ENCODE measurements around the gene FUT9. TPM values are rescaled to one million over a fixed set of nuclear protein-coding genes. Genes with fewer than 3 reads are reported as not detected.

Gene FUT9
- total and polyA plus RNA-seq, 11 donors: 0.02 TPM; not detected in 10

DNA sequence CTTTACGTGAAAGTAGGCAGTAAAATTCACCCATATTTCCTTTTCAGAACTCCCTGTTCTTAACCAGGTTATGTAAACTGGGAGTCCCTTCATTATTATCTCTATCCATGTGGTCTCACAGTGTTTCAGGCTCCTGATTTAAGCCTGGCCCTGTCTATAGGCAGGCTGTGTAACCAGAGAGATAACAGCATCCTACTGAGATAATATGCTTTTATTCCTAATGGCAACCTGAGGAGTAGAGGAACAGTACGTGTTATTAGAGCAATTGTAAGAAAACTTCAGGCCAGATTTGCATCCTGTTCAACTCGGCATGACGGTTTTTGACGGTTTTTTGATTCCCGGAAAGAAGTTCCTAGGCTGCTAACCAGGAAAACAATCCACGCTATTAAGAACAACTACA is 16.9 kb downstream of the FUT9 start:
- intact Hi-C loops (cut with DNase I): no loop called here
- Histone ChIP-seq H3K27me3 (no peaks in the 10 kb centered on the region), H3K27ac (no peak overlapping the region), H3K36me3 (no peaks in the 10 kb centered on the region), H3K4me1 (no peaks in the 10 kb centered on the region), H3K4me3 (no peak overlapping the region), H3K9me3 (no peaks in the 10 kb centered on the region)
- 51 to 71% (median 59%) methylated on average over 7 of the region's 7 CpGs for WGBS, 4 donors
- DNase-seq (no peak), ATAC-seq (no peak)
- no peak for TF ChIP-seq POLR2A (IDR thresholded peaks at IDR 0.05)
- TF ChIP-seq, protein P1, sequence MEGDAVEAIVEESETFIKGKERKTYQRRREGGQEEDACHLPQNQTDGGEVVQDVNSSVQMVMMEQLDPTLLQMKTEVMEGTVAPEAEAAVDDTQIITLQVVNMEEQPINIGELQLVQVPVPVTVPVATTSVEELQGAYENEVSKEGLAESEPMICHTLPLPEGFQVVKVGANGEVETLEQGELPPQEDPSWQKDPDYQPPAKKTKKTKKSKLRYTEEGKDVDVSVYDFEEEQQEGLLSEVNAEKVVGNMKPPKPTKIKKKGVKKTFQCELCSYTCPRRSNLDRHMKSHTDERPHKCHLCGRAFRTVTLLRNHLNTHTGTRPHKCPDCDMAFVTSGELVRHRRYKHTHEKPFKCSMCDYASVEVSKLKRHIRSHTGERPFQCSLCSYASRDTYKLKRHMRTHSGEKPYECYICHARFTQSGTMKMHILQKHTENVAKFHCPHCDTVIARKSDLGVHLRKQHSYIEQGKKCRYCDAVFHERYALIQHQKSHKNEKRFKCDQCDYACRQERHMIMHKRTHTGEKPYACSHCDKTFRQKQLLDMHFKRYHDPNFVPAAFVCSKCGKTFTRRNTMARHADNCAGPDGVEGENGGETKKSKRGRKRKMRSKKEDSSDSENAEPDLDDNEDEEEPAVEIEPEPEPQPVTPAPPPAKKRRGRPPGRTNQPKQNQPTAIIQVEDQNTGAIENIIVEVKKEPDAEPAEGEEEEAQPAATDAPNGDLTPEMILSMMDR (IDR thresholded peaks at IDR 0.05): no peak

DNA sequence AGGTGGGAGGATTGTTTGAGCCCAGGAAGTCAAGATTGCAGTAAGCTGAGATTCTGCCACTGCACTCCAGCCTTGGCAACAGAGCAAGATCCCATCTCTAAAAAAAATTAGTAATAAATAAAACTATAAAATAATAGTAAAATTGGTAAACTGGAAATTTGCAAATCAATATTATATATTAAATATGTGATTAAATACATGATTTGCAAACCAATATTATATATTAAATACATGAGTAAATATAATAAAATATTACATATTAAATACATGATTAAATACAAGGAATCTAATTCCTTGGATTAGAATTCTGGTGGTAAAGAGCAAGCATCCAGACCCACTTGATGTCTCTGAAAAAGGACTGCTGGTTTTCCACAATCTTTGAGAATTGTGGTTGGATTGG is 35.8 kb downstream of the FUT9 start:
- H3K36me3 ChIP-seq: no peaks in the 10 kb centered on the region
- intact Hi-C loops (cut with DNase I): no loop called here
- H3K4me1 ChIP-seq: no peaks in the 10 kb centered on the region
- TF ChIP-seq, protein P1 (IDR thresholded peaks at IDR 0.05): no peak
- TF ChIP-seq POLR2A (IDR thresholded peaks at IDR 0.05): no peak
- no peaks in the 10 kb centered on the region for H3K9me3 ChIP-seq
- H3K4me3 ChIP-seq: no peak overlapping the region
- no peak overlapping the region for H3K27ac ChIP-seq
- ATAC-seq (no peak), DNase-seq (no peak)
- no peaks in the 10 kb centered on the region for H3K27me3 ChIP-seq

DNA sequence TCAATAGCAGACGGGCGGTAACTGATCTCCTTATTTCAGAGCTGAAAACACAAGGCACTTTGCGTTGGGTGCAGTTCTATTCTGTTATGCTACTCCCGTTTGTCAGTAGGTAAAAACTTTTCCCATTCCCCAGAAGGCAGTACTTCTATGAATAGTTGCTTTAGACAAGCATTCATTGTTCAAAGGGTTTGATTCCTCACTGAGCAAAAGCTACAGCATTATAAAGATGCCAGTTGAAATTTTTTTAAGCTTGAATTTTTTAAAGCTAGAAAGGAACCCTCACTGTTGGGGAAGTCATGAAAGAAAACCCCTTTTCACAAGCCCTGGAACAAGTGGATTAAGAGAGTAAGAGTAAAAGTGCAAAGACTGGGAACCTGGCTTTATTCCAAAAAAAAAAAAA is 42.3 kb downstream of the FUT9 start:
- intact Hi-C loops (cut with DNase I): no loop called here
- no peaks in the 10 kb centered on the region for H3K4me1 ChIP-seq

DNA sequence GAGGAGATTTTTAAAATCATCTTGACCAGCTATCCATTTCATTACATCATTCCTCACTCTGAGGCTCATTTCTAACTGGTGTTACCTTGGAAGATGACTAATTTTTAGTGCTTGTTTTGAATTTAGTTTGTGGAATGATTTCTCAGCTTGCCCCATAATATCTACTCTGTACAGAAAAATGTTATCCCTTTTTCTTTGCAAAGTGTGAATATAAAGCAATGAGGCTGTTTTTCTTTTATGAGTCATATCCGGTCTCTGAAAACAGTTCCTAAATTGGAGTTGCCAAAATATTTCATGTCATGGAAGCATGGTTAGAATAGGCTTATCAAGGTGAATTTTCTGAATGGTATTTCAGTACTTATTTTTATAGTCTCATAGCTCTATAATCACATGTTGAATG is 43.8 kb downstream of the FUT9 start:
- intact Hi-C loops (cut with DNase I): no loop called here
- no peak overlapping the region for H3K4me3 ChIP-seq
- TF ChIP-seq, protein P1 (IDR thresholded peaks at IDR 0.05): no peak
- no peak for TF ChIP-seq POLR2A (IDR thresholded peaks at IDR 0.05)
- no peaks in the 10 kb centered on the region for H3K36me3 ChIP-seq
- 72 to 92% (median 78%) methylated on average over 1 of the region's 1 CpG for WGBS, 4 donors
- H3K27ac ChIP-seq: no peak overlapping the region
- ATAC-seq (no peak), DNase-seq (no peak)
- H3K9me3 ChIP-seq: no peaks in the 10 kb centered on the region
- no peaks in the 10 kb centered on the region for H3K27me3 ChIP-seq
- H3K4me1 ChIP-seq: no peaks in the 10 kb centered on the region

More for the DNA sequence above, 42.3 kb downstream of the FUT9 start:
- H3K27me3 ChIP-seq: no peaks in the 10 kb centered on the region
- H3K27ac ChIP-seq: no peak overlapping the region
- ATAC-seq: no peak
- no peak overlapping the region for H3K4me3 ChIP-seq
- DNase-seq: no peak
- WGBS, 4 donors: 48 to 71% (median 58%) methylated on average over 4 of the region's 4 CpGs
- no peaks in the 10 kb centered on the region for H3K36me3 ChIP-seq
- no peak for TF ChIP-seq POLR2A (IDR thresholded peaks at IDR 0.05)
- TF ChIP-seq, protein P1 (IDR thresholded peaks at IDR 0.05): no peak
- no peaks in the 10 kb centered on the region for H3K9me3 ChIP-seq
